Measurements from ENCODE around the gene NINJ2.

GRCh38 chr12:563250-563781 lies 99.9 kb downstream of the NINJ2 start:
- TF ChIP-seq, protein P1, sequence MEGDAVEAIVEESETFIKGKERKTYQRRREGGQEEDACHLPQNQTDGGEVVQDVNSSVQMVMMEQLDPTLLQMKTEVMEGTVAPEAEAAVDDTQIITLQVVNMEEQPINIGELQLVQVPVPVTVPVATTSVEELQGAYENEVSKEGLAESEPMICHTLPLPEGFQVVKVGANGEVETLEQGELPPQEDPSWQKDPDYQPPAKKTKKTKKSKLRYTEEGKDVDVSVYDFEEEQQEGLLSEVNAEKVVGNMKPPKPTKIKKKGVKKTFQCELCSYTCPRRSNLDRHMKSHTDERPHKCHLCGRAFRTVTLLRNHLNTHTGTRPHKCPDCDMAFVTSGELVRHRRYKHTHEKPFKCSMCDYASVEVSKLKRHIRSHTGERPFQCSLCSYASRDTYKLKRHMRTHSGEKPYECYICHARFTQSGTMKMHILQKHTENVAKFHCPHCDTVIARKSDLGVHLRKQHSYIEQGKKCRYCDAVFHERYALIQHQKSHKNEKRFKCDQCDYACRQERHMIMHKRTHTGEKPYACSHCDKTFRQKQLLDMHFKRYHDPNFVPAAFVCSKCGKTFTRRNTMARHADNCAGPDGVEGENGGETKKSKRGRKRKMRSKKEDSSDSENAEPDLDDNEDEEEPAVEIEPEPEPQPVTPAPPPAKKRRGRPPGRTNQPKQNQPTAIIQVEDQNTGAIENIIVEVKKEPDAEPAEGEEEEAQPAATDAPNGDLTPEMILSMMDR (IDR thresholded peaks at IDR 0.05) = no peak
- TF ChIP-seq POLR2A (IDR thresholded peaks at IDR 0.05) = no peak
